ENCODE data around the gene ODAD2.

ODAD2 gene

DNA sequence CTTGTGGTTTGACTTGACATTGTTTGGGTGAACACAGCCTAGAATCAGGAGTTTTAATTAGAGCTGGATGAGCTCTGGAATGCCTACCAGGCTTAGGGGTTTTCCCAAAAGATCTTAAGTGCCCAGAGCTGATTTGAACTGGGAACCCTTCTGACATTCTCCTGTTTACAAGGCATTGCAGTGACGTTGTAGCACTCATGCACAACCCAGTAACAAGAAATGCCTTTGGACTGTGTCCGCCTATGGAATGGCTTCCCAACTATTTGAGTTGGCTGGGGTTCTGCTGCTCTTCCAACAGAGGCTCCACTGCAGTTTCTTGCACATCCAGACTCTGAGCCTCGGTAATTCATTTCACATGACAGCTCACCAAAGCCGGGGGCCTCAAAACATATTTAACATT lies 176.6 kb downstream of the ODAD2 start:
- DNase-seq (ENCODE audit: insufficient read length, low spot score): no peak
- TF ChIP-seq PAX5 (IDR thresholded peaks at IDR 0.05; ENCODE audit: insufficient read depth, low read length, severe bottlenecking) (no peak), POU2F2 (IDR thresholded peaks at IDR 0.05; ENCODE audit: low read depth, low read length) (no peak), TAF1 (IDR thresholded peaks at IDR 0.05; ENCODE audit: low read depth, low read length) (no peak), POLR2A (IDR thresholded peaks at IDR 0.05; ENCODE audit: low read depth, low read length) (no peak), POLR2AphosphoS5 (IDR thresholded peaks at IDR 0.05; ENCODE audit: low read depth, low read length) (no peak), SPI1 (IDR thresholded peaks at IDR 0.05; ENCODE audit: low read depth, low read length) (no peak)
- no peak for FAIRE-seq

- DNase-seq (ENCODE audit: insufficient read length, low spot score) (no peak), FAIRE-seq (no peak)
- TF ChIP-seq POU2F2 (IDR thresholded peaks at IDR 0.05; ENCODE audit: low read depth, low read length) (no peak), POLR2AphosphoS5 (IDR thresholded peaks at IDR 0.05; ENCODE audit: low read depth, low read length) (no peak), TAF1 (IDR thresholded peaks at IDR 0.05; ENCODE audit: low read depth, low read length) (no peak), SPI1 (IDR thresholded peaks at IDR 0.05; ENCODE audit: low read depth, low read length) (no peak), POLR2A (IDR thresholded peaks at IDR 0.05; ENCODE audit: low read depth, low read length) (no peak), PAX5 (IDR thresholded peaks at IDR 0.05; ENCODE audit: insufficient read depth, low read length, severe bottlenecking) (no peak)
These were observed 178.2 kb downstream of the ODAD2 start for GRCh38 chr10:27820637-27821036.

GRCh38 chr10:27819781-27820531 lies 178.9 kb downstream of the ODAD2 start:
- TF ChIP-seq POU2F2 (IDR thresholded peaks at IDR 0.05; ENCODE audit: low read depth, low read length) (no peak), SPI1 (IDR thresholded peaks at IDR 0.05; ENCODE audit: low read depth, low read length) (no peak), POLR2AphosphoS5 (IDR thresholded peaks at IDR 0.05; ENCODE audit: low read depth, low read length) (no peak), TAF1 (IDR thresholded peaks at IDR 0.05; ENCODE audit: low read depth, low read length) (no peak), PAX5 (IDR thresholded peaks at IDR 0.05; ENCODE audit: insufficient read depth, low read length, severe bottlenecking) (no peak), POLR2A (IDR thresholded peaks at IDR 0.05; ENCODE audit: low read depth, low read length) (no peak)
- no peak for FAIRE-seq
- no peak for DNase-seq (ENCODE audit: insufficient read length, low spot score)

DNA sequence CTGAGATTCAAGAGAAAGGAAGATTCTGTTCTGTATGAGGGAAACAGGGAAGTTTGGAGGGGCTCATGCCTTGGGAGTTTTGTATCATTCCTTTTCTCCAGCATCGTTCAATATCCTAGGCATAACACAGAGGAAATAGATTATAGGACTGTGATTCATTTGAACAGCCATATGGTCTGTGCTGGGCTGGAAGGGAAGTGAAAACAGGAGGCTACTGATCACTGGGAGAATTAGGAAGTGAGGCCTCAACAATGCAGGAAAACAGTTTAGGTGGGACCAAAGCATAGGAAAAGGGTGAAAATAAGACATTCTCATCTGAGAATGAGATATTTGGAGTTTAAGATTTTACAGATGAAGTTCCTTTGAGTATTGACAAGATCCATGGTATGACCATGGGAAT lies 182.6 kb downstream of the ODAD2 start:
- DNase-seq (ENCODE audit: insufficient read length, low spot score) (no peak), FAIRE-seq (no peak)
- no peak for TF ChIP-seq PAX5 (IDR thresholded peaks at IDR 0.05; ENCODE audit: insufficient read depth, low read length, severe bottlenecking)
- no peak for TF ChIP-seq POLR2A (IDR thresholded peaks at IDR 0.05; ENCODE audit: low read depth, low read length)
- TF ChIP-seq TAF1 (IDR thresholded peaks at IDR 0.05; ENCODE audit: low read depth, low read length): no peak
- TF ChIP-seq POU2F2 (IDR thresholded peaks at IDR 0.05; ENCODE audit: low read depth, low read length): no peak
- no peak for TF ChIP-seq POLR2AphosphoS5 (IDR thresholded peaks at IDR 0.05; ENCODE audit: low read depth, low read length)
- TF ChIP-seq SPI1 (IDR thresholded peaks at IDR 0.05; ENCODE audit: low read depth, low read length): no peak

DNA sequence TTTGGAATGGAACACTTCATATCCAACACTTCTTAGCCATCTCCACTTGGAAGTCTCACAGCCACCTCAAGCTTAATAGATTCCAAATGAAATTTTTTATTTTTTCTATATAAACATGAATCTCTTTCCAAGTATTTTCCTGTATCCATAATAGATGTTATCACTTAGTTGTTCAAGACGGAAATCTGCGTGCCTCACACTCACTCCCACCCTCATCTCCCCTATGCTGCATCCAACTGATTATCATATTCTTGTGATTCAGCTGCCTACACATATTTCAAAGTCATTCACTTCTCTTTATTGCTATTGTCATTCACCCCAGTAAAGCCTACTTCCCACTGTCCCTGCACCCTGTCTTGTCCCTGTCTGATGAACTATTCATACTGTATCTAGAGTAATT lies 183.0 kb downstream of the ODAD2 start:
- FAIRE-seq: no peak

GRCh38 chr10:27815261-27815660 lies 183.6 kb downstream of the ODAD2 start:
- TF ChIP-seq PAX5 (IDR thresholded peaks at IDR 0.05; ENCODE audit: insufficient read depth, low read length, severe bottlenecking) (no peak), POLR2A (IDR thresholded peaks at IDR 0.05; ENCODE audit: low read depth, low read length) (no peak), POLR2AphosphoS5 (IDR thresholded peaks at IDR 0.05; ENCODE audit: low read depth, low read length) (no peak), TAF1 (IDR thresholded peaks at IDR 0.05; ENCODE audit: low read depth, low read length) (no peak), POU2F2 (IDR thresholded peaks at IDR 0.05; ENCODE audit: low read depth, low read length) (no peak), SPI1 (IDR thresholded peaks at IDR 0.05; ENCODE audit: low read depth, low read length) (no peak)
- DNase-seq (ENCODE audit: insufficient read length, low spot score) (no peak), FAIRE-seq (no peak)

More for the DNA sequence above, 183.0 kb downstream of the ODAD2 start:
- DNase-seq (ENCODE audit: insufficient read length, low spot score): no peak
- TF ChIP-seq PAX5 (IDR thresholded peaks at IDR 0.05; ENCODE audit: insufficient read depth, low read length, severe bottlenecking) (no peak), POLR2A (IDR thresholded peaks at IDR 0.05; ENCODE audit: low read depth, low read length) (no peak), SPI1 (IDR thresholded peaks at IDR 0.05; ENCODE audit: low read depth, low read length) (no peak), POU2F2 (IDR thresholded peaks at IDR 0.05; ENCODE audit: low read depth, low read length) (no peak), POLR2AphosphoS5 (IDR thresholded peaks at IDR 0.05; ENCODE audit: low read depth, low read length) (no peak)

DNA sequence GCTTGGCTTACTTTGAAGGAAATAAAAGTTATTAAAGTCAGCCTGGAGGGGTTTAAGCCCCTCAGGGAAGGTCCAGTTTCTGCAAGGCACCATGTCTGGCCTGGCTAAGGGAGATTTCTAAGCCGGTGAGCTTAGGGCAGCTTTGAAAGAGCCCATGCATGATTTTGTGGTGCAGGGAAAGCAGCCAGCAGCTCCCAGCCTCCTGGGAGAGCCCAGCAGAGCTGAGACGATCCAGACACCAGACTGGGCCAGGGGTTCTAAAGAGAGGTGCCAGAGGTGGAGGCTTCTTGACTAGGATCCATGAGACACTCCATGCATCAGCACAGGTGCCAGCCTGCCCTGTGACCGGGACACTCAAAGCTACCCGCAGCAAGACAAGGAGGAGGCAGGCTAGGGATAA lies 193.7 kb downstream of the ODAD2 start:
- DNase-seq (ENCODE audit: insufficient read length, low spot score): no peak
- no peak for FAIRE-seq
- no peak for TF ChIP-seq SPI1 (IDR thresholded peaks at IDR 0.05; ENCODE audit: low read depth, low read length)

- no peak for TF ChIP-seq POU2F2 (IDR thresholded peaks at IDR 0.05; ENCODE audit: low read depth, low read length)
- TF ChIP-seq POLR2AphosphoS5 (IDR thresholded peaks at IDR 0.05; ENCODE audit: low read depth, low read length): no peak
- no peak for TF ChIP-seq TAF1 (IDR thresholded peaks at IDR 0.05; ENCODE audit: low read depth, low read length)
- TF ChIP-seq PAX5 (IDR thresholded peaks at IDR 0.05; ENCODE audit: insufficient read depth, low read length, severe bottlenecking): no peak
- no peak for TF ChIP-seq SPI1 (IDR thresholded peaks at IDR 0.05; ENCODE audit: low read depth, low read length)
- no peak for TF ChIP-seq POLR2A (IDR thresholded peaks at IDR 0.05; ENCODE audit: low read depth, low read length)
- no peak for DNase-seq (ENCODE audit: insufficient read length, low spot score)
- no peak for FAIRE-seq
These were observed 194.7 kb downstream of the ODAD2 start for GRCh38 chr10:27804136-27804535.

GRCh38 chr10:27801171-27801785 lies 197.6 kb downstream of the ODAD2 start:
- FAIRE-seq: no peak
- TF ChIP-seq POLR2A (IDR thresholded peaks at IDR 0.05; ENCODE audit: low read depth, low read length): no peak
- TF ChIP-seq SPI1 (IDR thresholded peaks at IDR 0.05; ENCODE audit: low read depth, low read length): no peak
- TF ChIP-seq TAF1 (IDR thresholded peaks at IDR 0.05; ENCODE audit: low read depth, low read length): no peak
- TF ChIP-seq POLR2AphosphoS5 (IDR thresholded peaks at IDR 0.05; ENCODE audit: low read depth, low read length): no peak
- no peak for DNase-seq (ENCODE audit: insufficient read length, low spot score)

GRCh38 chr10:27799046-27799445 lies 199.8 kb downstream of the ODAD2 start:
- TF ChIP-seq SPI1 (IDR thresholded peaks at IDR 0.05; ENCODE audit: low read depth, low read length): no peak
- no peak for TF ChIP-seq TAF1 (IDR thresholded peaks at IDR 0.05; ENCODE audit: low read depth, low read length)
- TF ChIP-seq PAX5 (IDR thresholded peaks at IDR 0.05; ENCODE audit: insufficient read depth, low read length, severe bottlenecking): no peak
- TF ChIP-seq POLR2AphosphoS5 (IDR thresholded peaks at IDR 0.05; ENCODE audit: low read depth, low read length): no peak
- TF ChIP-seq POLR2A (IDR thresholded peaks at IDR 0.05; ENCODE audit: low read depth, low read length): no peak
- TF ChIP-seq POU2F2 (IDR thresholded peaks at IDR 0.05; ENCODE audit: low read depth, low read length): no peak
- FAIRE-seq (no peak), DNase-seq (ENCODE audit: insufficient read length, low spot score) (no peak)
